PFSK-1 (cell line): ENCODE results near the gene PRKN.

Source experiments
- FOXP2 ChIP-seq: optimal IDR thresholded peaks from 2 replicates; pipeline ENCODE3; 2011; ENCODE audit warnings: borderline replicate concordance, control low read depth, inconsistent platforms; ENCODE audit not compliant: insufficient read depth; ENCODE audit errors: extremely low read length, extremely low read depth
- POLR2AphosphoS5 ChIP-seq: IDR thresholded peaks from 2 replicates; pipeline ENCODE4 v1.6.1; 2012; ENCODE audit warnings: low read depth, mild to moderate bottlenecking, control low read depth, low read length, moderate library complexity
- SIN3A ChIP-seq: IDR thresholded peaks from 2 replicates; pipeline ENCODE4 v1.6.1; 2012; ENCODE audit warnings: mild to moderate bottlenecking, low read length, moderate library complexity, borderline replicate concordance; ENCODE audit not compliant: insufficient read depth
- TAF1 ChIP-seq: IDR thresholded peaks from 2 replicates; pipeline ENCODE4 v1.6.1; 2012; ENCODE audit warnings: low read length, control low read depth, borderline replicate concordance; ENCODE audit not compliant: insufficient read depth
- TF ChIP-seq, protein P1 (sequence below), 2 experiments: IDR thresholded peaks; 2 replicates each; pipeline versions ENCODE4 v1.6.1 to v1.8.0; 2011 to 2012; ENCODE audit warnings: low read depth in 2 of 2, low read length in 2 of 2, control low read depth in 1 of 2, inconsistent platforms in 1 of 2, mild to moderate bottlenecking in 1 of 2, moderate library complexity in 1 of 2; ENCODE audit not compliant: insufficient read depth in 1 of 2

Gene PRKN

DNA sequence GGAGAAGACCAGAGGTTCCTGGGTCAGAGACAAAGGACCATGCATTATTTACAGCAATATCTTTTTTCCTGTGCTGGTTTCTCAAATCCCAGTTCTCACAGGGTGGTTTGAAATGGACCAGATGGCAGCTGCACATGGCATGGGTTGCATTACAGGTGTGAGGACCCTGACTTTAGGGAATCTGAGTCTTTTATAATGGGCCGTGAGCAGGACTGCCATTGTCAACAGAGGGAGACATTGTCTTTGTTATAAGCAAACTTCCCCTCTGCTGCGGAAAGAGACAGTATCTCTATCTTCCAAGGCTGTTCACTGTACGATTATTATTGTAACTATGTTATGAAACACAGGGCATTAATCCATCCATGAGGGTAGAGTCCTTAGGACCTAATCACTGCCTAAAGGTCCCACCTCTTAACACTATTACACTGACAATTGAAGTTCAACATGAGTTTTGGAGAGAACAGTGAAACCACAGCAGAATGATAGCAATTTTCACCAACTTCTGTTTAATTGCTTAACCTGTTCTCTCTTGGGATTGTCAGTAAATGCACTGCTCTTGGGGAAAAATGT, 1297.6 kb downstream of the PRKN start:
- no peak for TF ChIP-seq TAF1
- TF ChIP-seq, protein P1, sequence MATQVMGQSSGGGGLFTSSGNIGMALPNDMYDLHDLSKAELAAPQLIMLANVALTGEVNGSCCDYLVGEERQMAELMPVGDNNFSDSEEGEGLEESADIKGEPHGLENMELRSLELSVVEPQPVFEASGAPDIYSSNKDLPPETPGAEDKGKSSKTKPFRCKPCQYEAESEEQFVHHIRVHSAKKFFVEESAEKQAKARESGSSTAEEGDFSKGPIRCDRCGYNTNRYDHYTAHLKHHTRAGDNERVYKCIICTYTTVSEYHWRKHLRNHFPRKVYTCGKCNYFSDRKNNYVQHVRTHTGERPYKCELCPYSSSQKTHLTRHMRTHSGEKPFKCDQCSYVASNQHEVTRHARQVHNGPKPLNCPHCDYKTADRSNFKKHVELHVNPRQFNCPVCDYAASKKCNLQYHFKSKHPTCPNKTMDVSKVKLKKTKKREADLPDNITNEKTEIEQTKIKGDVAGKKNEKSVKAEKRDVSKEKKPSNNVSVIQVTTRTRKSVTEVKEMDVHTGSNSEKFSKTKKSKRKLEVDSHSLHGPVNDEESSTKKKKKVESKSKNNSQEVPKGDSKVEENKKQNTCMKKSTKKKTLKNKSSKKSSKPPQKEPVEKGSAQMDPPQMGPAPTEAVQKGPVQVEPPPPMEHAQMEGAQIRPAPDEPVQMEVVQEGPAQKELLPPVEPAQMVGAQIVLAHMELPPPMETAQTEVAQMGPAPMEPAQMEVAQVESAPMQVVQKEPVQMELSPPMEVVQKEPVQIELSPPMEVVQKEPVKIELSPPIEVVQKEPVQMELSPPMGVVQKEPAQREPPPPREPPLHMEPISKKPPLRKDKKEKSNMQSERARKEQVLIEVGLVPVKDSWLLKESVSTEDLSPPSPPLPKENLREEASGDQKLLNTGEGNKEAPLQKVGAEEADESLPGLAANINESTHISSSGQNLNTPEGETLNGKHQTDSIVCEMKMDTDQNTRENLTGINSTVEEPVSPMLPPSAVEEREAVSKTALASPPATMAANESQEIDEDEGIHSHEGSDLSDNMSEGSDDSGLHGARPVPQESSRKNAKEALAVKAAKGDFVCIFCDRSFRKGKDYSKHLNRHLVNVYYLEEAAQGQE (IDR thresholded peaks at IDR 0.05; ENCODE audit: insufficient read depth in 1 of 2, low read depth in 2 of 2, low read length in 2 of 2), result no peak
- TF ChIP-seq POLR2AphosphoS5, result no peak
- TF ChIP-seq FOXP2, result no peak
- no peak for TF ChIP-seq SIN3A

DNA sequence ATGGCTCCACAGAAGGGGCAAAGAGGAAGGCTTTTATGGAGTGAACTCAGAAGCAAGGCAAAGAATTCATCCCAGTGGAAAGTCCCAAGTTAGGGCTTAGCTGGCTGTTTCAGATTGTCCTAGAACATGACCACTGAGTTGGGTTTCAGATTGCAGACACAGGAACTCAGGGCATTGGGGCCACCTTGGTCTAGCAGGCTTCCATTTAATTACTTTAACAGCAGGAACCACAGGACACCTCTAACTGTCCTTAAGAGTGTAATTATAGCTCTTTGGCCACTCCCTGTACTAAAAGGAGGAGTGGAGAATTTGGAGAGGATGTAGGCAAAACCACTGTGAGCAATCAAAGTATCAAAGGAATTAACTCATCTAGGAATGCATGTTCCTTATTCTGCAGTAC, 1303.1 kb downstream of the PRKN start:
- TF ChIP-seq, protein P1 (IDR thresholded peaks at IDR 0.05; ENCODE audit: insufficient read depth in 1 of 2, low read depth in 2 of 2, low read length in 2 of 2), result no peak
- TF ChIP-seq FOXP2 (no peak), POLR2AphosphoS5 (no peak), TAF1 (no peak), SIN3A (no peak)

DNA sequence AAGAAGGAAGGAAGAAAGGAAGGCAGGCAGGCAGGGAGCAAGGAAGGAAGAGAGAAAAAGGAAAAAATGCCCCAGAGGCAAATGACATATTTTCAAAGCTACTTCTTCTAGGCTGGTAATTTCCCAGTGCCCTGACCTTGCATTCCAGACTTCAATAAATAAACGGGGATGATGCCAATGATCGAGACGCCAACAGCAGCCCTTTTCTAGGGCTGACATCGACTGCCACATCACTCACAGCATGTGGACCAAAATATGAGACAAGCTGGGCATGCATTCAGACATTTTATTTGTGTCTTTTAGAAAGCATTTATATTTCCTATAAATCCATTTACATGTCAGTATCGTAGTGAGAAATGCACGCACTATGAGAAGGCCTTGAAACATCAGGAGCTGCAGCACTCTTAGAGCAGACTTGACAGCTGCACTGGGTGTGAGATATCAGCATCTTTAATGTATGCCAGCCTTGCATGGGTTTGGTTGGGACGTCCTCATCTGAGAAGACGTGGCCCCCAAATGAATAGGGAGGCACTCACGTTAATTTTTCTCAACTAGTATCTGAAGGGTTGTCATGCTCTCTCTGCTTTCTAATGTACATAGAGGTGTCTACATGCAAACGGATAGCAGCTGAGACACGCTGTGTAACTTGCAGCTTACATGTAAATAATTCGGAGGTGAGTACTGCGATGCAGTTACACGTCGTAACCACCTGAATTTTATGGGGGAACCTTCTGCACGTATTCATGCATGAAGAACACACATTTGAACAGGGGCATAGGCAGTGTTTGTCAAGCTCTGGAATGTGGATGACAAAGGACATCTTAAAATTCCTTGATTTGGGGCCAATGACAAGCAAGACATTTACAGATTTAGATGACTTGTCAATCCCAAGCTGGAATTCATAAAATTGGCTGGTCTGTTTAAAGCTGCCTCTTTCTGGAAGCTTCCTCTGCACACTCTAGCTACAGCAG, 1304.6 kb downstream of the PRKN start:
- no peak for TF ChIP-seq TAF1
- TF ChIP-seq, protein P1 (IDR thresholded peaks at IDR 0.05; ENCODE audit: insufficient read depth in 1 of 2, low read depth in 2 of 2, low read length in 2 of 2), result no peak
- no peak for TF ChIP-seq POLR2AphosphoS5
- TF ChIP-seq SIN3A, result no peak
- TF ChIP-seq FOXP2, result no peak

DNA sequence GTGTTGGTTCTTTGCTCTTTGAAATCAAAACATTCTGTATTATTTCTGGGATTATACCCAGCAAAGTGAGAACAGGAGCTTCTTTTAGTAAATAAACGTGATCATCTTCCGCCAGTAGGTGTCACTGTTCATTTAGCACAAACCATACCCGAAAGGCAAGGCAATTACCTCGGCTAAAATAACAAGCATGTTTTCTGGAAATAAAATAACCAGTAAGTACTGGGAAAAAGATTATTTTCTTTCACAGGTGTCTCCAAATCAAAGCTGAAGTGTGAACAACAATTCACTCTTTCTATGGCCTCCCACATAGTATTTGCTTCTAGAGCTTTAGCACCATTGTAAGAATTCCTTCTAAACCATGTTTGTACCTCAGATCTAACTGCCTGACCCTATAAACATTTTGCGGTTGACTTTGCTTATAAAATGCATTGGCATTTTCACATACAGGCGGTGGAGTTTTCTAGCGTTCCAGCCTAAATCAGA, 1309.1 kb downstream of the PRKN start:
- TF ChIP-seq, protein P1 (IDR thresholded peaks at IDR 0.05; ENCODE audit: insufficient read depth in 1 of 2, low read depth in 2 of 2, low read length in 2 of 2), result no peak
- TF ChIP-seq SIN3A (no peak), FOXP2 (no peak), TAF1 (no peak), POLR2AphosphoS5 (no peak)
